DMS53 treated with DMSO at 0.1 percent for 48 hours (cell line): ENCODE results near the gene PORCN.
"Not testable (repeated sequence)": the region's sequence is repeated elsewhere in the genome, so short reads cannot be mapped to it uniquely, and the experiment has no call there.

ENCODE experiments used
- DNase-seq: peaks from one replicate; lab custom pipeline; 2025; ENCODE audit not compliant: unreplicated experiment; lab: John Stamatoyannopoulos, UW

The PORCN gene

GRCh38 chrX:48509619-48510018, 827 bp downstream of the PORCN start:
- DNase-seq = no peak

GRCh38 chrX:48511560-48511959, 2.8 kb downstream of the PORCN start:
- no peak for DNase-seq

DNA sequence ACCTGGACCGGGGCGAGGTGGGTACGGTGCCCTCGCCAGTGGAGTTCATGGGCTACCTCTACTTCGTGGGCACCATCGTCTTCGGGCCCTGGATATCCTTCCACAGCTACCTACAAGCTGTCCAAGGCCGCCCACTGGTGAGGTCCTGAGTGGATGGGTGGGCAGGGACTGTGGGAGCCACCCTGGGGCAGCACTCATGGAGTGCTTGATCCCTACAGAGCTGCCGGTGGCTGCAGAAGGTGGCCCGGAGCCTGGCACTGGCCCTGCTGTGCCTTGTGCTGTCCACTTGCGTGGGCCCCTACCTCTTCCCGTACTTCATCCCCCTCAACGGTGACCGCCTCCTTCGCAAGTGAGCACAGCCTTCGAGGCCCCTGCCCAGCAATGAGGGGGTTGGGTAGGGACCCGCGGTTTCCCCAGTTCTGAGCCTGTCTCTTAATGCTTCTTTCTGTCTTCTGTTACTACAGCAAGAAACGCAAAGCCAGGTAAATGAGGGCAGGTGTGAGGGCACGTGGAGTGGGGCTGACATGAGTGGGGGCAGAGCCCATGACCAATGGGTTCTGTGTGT, 3.7 kb downstream of the PORCN start:
- no peak for DNase-seq

DNA sequence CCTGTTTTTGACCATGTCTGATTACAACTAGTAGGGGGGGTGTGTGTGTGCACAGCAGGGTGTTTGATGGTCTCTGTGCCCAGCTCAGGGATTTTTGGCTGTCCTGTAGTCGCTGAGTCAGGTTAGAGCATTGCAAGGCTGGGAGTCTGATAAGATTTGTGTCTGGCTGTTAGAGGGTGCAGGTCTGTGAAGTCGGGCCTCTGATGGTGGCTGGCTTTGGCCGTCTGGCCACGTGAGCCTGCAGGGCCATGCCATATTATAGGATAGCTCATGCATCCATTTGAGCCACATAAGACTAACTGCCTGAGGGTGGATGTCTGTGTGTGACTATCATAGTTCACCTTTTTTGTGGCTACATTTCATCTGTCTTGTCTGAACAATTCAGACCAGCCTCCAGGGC, 4.9 kb downstream of the PORCN start:
- DNase-seq = no peak

- DNase-seq = no peak
Measured at GRCh38 chrX:48514126-48514806, 5.5 kb downstream of the PORCN start.

DNA sequence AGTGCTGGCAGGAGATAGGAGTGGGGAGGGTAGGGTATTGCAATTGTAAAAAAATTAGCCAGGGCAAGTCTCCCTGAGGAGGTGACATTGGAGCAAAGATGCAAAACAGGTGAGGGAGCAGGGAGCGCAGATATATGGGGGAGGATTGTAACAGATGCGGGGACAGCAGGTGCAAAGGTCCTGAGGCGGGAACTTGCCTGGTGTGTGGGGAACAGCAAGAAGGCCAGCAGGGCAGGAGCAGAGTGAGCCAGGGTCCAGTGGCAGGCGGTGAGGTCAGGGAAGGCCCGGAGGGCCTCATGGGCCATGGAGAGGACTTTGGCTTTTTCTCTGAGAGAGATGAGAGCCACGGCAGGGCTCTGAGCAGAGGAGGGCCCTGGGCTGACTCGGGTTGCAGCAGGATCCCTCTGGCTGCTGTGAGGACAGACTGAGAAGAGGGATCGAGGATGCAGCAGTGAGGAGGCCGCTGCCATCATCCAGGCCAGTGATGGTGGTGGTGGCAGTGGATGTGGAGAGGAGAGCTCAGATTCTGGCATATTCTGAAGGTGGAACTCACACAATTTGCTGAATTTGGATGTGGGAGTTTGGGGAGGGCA, 6.2 kb downstream of the PORCN start:
- DNase-seq = no peak

GRCh38 chrX:48515842-48516241, 7.0 kb downstream of the PORCN start:
- DNase-seq = no peak

DNA sequence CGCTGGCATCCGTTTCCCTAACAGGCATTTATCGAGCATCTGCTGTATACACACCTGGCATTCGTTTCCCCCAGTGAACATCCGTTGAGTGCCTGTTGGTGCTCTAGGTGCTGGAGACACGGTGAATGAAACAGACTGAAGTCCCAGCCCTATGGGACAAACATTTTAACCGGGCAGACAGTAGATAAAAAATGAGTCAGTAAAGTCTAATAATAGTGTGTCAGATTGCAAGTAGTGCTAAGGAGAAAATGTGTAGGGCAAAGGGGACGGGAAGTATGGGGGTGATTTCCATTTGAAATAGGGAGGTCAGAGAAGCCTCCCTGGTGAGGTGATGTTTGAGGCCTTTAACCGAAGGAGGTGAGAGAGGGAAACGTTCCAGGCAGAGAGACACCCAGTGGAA, 7.5 kb downstream of the PORCN start:
- no peak for DNase-seq

GRCh38 chrX:48516987-48517386, 8.2 kb downstream of the PORCN start:
- DNase-seq = no peak

- not testable (repeated sequence) for DNase-seq
Measured at GRCh38 chrX:48519481-48519880, 10.7 kb downstream of the PORCN start.

DNA sequence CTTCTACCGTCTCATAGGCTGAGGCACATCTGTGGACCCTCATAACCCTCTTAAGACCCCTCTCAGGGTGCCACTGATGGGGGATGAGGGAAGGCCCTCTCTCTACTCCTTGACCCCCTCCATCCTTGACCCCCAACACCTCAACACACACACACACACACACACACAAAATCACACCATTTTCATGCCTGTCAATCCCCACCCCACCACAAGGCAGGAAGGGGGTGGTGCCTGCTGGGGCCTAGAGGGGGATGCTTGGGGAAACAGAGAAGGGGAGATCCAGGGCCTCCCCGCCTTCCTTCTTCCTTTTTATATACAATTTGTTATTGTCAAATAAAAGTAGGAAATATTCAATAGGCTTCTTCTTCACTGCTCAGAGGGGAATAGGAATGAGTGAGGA, 11.7 kb downstream of the PORCN start:
- no peak for DNase-seq

GRCh38 chrX:48520976-48521352, 12.2 kb downstream of the PORCN start:
- DNase-seq = no peak

DNA sequence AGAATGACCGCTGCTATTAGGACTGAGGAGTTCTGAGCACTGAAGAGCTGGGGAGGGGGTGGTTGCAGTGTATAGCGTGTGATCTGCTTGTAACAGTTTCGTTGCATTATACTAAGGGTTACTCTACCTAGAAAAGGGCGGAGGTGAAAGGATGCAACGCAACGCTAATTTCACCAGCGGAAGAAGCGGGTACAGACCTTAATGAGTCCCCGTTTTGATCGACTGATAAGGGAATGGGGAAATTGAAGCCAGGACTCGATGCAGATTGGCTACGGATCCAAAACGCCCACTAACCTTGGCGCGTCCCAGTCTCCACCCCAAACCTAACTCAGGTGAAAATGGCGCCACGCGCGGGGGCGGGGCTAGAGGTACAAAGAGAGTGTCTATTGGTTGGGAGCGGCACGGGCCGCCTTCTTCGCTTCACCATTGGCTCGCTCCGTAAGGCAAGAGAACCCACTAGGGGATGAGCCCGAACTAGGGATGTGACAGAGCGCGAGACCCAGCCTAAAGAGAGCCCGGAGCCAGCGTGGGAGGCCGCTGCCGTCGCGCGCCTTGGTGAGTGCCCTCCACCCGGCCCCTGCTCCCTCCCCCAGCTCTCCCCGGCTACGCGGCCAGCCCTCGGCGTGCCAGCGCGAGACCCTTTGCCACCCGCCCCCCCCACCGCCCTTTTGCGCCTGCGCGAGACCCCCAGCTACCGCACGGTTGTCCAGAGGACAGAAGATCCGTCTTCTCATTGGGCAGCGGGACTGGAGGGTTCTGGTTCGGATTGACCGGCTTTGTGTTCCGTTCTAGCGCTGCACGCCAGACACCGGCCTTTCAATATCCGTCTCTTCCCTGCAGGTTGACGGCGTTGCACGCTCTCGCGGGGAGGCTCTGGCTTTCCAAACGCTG, 12.8 kb downstream of the PORCN start, which contains the start of gene EBP:
EBP (plus strand) TSS at position 456 of the 891 bp plus-strand sequence. CDS start 1,964 bp downstream, outside the sequence.
- DNase-seq = peak; percentile 88

GRCh38 chrX:48522291-48522690, 13.5 kb downstream of the PORCN start:
- DNase-seq = no peak

DNA sequence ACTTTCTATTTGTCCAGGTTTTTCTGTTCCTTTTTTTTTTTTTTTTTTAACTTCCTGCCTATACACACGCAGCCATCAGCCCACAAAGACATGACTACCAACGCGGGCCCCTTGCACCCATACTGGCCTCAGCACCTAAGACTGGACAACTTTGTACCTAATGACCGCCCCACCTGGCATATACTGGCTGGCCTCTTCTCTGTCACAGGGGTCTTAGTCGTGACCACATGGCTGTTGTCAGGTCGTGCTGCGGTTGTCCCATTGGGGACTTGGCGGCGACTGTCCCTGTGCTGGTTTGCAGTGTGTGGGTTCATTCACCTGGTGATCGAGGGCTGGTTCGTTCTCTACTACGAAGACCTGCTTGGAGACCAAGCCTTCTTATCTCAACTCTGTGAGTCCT, 14.9 kb downstream of the PORCN start:
- DNase-seq = no peak

DNA sequence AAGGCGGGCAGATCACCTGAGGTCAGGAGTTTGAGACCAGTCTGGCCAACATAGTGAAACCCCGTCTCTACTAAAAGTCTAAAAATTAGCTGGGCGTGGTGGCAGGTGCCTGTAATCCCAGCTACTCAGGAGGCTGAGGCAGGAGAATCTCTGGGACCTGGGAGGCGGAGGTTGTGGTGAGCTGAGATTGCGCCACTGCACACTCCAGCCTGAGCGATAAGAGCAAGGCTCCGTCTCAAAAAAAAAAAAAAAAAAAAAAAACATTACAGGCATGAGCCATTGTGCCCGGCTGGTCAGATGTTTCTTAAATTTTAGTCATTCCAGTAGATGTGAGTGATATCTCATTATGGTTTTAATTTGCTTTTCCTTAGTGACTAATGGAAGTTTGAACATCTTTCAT, 17.1 kb downstream of the PORCN start:
- not testable (repeated sequence) for DNase-seq

DNA sequence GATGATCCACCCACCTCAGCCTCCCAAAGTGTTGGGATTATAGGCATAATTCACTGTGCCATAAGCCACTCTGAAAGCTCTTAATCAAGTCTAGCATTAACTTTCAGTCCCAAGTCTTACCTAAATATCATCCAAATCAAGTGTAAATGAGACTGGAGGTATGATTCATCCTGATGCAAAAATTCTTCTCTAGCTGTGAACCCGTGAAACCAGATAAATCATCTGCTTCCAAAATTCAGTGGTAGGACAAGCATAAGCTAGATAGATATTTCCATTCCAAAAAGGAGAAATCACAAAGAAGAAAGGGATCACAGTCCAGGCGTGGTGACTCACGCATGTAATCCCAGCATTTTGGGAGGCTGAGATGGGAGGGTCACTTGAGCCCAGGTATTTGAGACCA, 21.9 kb downstream of the PORCN start:
- DNase-seq = no peak

- DNase-seq = no peak
Measured at GRCh38 chrX:48531358-48531959, 22.7 kb downstream of the PORCN start.

- DNase-seq = no peak
Measured at GRCh38 chrX:48532161-48532560, 23.4 kb downstream of the PORCN start.

DNA sequence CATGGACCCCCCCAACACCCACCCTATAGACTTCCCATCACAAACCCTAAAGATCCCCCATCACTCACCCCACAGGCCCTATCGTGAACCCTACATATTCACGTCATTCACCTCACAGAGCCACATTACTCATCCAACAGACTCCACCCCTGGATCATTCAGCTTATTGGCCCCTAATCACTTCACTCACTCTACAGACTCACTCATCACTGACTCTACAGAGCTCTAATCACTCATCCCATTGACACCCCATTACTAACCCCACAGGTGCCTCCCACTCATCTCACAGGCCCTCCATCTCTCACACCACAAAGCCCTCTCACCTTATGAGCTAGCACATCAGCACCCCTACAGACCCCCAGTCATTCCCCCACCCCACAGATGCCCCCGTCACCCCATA, 24.4 kb downstream of the PORCN start:
- DNase-seq = no peak

GRCh38 chrX:48538641-48539344, 30.0 kb downstream of the PORCN start:
- no peak for DNase-seq
